Gastroesophageal sphincter (tissue), 4 donors: ENCODE data around the gene UNCX. TPM values are rescaled to one million over a fixed set of nuclear protein-coding genes. Genes with fewer than 3 reads are reported as not detected.

Experiments used
- ATAC-seq: fragments of 150-250 bp; one replicate; pipeline ENCODE4 v1.9.1; 2016; ENCODE audit warnings: mild to moderate bottlenecking, moderate library complexity
- H3K27ac ChIP-seq, 4 donors: fragments of 200-600 bp; sonication (generic) in 3 of 4; 1 replicate in 3 of 4; 2 replicates in 1 of 4; pipeline ENCODE4 v1.5.1; 2016 to 2019
- H3K27me3 ChIP-seq: fragments of 200-600 bp; sonication (generic); one replicate; pipeline ENCODE4 v1.5.1; 2019
- H3K36me3 ChIP-seq, 2 donors: fragments of 200-600 bp; sonication (generic); one replicate each; pipeline ENCODE4 v1.5.1; 2019; ENCODE audit warnings: control low read depth in 1 of 2
- H3K4me1 ChIP-seq, 3 donors: fragments of 200-600 bp; sonication (generic); 1 replicate in 2 of 3; 2 replicates in 1 of 3; pipeline ENCODE4 v1.5.1; 2016 to 2019; ENCODE audit warnings: control low read depth in 2 of 3
- H3K4me3 ChIP-seq, 2 donors: fragments of 200-600 bp; sonication (generic); one replicate each; pipeline ENCODE4 v1.5.1; 2019; ENCODE audit warnings: mild to moderate bottlenecking in 1 of 2, moderate library complexity in 1 of 2
- H3K9me3 ChIP-seq, 3 donors: fragments of 200-600 bp; sonication (generic); one replicate each; pipeline ENCODE4 v1.5.1; 2017 to 2019; ENCODE audit warnings: control low read depth in 2 of 3
- EP300 ChIP-seq: sonication (generic); formaldehyde crosslinking; IDR thresholded peaks from one replicate; pipeline ENCODE4 v1.6.1; 2017; ENCODE audit warnings: antibody characterized with exemption, mild to moderate bottlenecking
- POLR2A ChIP-seq, 2 donors: fragments of 450-650 bp; IDR thresholded peaks; one replicate each; pipeline ENCODE4 v1.6.1; 2017; ENCODE audit warnings: antibody characterized with exemption in 2 of 2, mild to moderate bottlenecking in 2 of 2, moderate library complexity in 1 of 2
- POLR2AphosphoS5 ChIP-seq: sonication (generic); formaldehyde crosslinking; IDR thresholded peaks from one replicate; pipeline ENCODE4 v1.6.1; 2017; ENCODE audit warnings: antibody characterized with exemption
- WGBS, 2 donors: methylation state at CpG; one replicate each; pipeline ENCODE4 v1.1.5; 2018; ENCODE audit warnings: low coverage in 1 of 2; 5-methylcytosine and 5-hydroxymethylcytosine counted together
- total RNA-seq, 4 donors: library from RNA; depleted of rRNA; stranded (reverse); fragments of >200 nt; gene quantifications; one replicate each; pipeline ENCODE4 v1.1.0, GENCODE V29; 2016
- TF ChIP-seq, protein P1 (sequence below), 4 experiments: fragments of 200-600 bp in 2 of 4; fragments of 450-650 bp in 2 of 4; sonication (generic) in 1 of 4; IDR thresholded peaks; one replicate each; pipeline ENCODE4 v1.5.1; 2017 to 2019; ENCODE audit warnings: antibody characterized with exemption in 4 of 4, mild to moderate bottlenecking in 2 of 4, moderate library complexity in 2 of 4

Gene UNCX
- total RNA-seq, 4 donors from 2014 or later, result not detected

DNA sequence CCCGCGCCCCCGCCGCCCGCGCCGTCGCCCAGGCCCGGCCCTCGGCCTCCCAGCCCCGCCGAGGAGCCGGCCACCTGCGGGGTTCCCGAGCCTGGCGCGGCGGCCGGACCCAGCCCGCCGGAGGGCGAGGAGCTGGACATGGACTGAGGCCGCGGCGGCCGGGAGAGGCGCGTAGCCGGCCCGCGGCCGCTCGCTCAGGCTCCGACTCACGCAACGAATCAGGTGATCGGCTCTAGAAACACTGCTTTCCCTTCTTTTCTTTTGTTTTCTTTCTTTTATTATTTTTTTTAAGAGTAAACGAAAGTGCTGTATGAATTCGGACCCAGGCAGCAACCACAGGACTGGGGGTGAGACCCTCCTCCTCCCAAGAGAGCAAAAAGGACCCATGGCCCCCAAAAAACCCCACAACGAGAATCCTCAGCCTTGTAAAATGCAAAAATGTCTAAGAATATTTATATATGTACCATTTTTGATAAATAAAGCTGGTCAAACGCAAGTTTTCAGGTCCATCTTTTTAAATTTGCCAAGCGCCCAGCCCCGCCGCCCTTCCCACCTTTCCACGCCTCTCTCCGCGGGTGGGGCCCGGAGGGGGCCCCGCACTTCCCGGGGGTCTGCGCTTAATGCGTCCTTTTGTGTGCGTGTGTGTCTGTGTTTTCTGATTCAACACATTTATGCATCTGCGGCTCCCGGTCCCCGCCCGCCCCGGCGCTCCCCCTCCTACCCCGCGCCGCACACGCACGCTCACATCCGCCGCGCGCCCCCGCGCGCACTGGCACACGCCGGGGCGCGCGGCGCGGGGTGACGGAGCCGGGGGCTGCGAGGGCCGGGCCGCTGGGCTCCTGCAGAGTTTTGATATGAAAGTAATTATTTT is 4.4 kb downstream of the UNCX start:
- ATAC-seq, result no peak

DNA sequence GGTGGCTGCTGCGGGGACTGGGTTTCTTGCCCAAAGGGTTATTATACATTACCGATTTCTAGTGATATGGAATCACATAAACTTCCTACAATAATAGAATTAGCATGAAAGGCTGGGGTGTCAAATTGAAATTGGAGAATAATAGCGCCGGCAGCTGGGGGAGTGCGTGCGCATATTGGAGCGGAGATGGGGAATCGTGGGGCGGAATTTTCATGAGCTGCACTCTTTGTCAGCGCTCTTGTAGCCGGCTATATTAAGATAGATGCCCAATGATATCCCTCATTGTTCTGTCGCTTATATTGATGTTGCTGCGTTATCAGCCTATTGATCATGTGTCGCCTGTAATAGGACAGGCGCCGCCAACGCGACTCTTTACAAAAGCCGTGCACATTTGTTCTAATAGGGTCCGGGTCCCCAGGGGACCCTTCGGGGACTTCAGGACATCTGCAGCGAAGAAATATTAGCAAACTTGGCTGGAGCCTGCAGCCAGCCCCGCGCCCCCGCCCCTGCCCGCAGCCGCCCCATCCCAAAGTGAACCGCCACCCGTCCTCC is 5.1 kb downstream of the UNCX start:
- H3K27me3 ChIP-seq, result peaks cover 100% of the 10 kb centered on the region

More for the DNA sequence above, 4.4 kb downstream of the UNCX start:
- Histone ChIP-seq H3K4me1 (peaks cover 0 to 65% (median 17%) of the 10 kb centered on the region in 3 donors), H3K9me3 (no peaks in the 10 kb centered on the region), H3K27ac (no peak overlapping the region), H3K4me3 (no peak overlapping the region), H3K36me3 (no peaks in the 10 kb centered on the region), H3K27me3 (peaks cover 100% of the 10 kb centered on the region)
- 4% methylated on average over 21 to 31 of the region's 83 CpGs for WGBS, 2 donors
- TF ChIP-seq EP300 (no peak), POLR2A (IDR thresholded peaks at IDR 0.05) (no peak), POLR2AphosphoS5 (no peak)
- TF ChIP-seq, protein P1, sequence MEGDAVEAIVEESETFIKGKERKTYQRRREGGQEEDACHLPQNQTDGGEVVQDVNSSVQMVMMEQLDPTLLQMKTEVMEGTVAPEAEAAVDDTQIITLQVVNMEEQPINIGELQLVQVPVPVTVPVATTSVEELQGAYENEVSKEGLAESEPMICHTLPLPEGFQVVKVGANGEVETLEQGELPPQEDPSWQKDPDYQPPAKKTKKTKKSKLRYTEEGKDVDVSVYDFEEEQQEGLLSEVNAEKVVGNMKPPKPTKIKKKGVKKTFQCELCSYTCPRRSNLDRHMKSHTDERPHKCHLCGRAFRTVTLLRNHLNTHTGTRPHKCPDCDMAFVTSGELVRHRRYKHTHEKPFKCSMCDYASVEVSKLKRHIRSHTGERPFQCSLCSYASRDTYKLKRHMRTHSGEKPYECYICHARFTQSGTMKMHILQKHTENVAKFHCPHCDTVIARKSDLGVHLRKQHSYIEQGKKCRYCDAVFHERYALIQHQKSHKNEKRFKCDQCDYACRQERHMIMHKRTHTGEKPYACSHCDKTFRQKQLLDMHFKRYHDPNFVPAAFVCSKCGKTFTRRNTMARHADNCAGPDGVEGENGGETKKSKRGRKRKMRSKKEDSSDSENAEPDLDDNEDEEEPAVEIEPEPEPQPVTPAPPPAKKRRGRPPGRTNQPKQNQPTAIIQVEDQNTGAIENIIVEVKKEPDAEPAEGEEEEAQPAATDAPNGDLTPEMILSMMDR (IDR thresholded peaks at IDR 0.05), result no peak

DNA sequence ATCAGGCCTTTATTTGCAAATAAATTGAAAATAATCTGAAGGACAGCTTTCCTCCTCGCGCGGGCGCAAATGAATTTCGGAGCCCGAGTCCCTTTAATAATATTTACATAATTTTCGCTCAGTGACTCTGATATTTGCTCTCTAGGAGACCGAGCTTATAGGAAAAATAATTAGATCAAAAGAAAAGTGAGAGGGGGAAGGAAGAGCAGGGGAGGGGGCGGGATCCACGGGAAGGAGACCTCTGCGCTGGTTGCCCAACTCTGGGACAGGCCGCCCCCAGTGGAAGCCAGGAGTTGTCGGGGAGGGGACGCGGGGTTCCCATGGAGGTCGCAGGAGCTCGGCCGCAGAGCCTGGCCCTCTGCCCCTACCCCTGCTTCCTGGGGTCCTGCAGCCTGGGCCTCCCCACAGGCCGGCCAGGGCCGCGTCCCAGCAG is 5.8 kb downstream of the UNCX start:
- ATAC-seq, result no peak
- no peak overlapping the region for H3K27ac ChIP-seq
- no peak overlapping the region for H3K4me3 ChIP-seq
- H3K36me3 ChIP-seq, result no peaks in the 10 kb centered on the region
- H3K4me1 ChIP-seq, result peaks cover 0 to 63% (median 17%) of the 10 kb centered on the region in 3 donors
- WGBS, 2 donors, result 12 to 14% methylated on average over 17 to 19 of the region's 21 CpGs
- peaks cover 100% of the 10 kb centered on the region for H3K27me3 ChIP-seq
- H3K9me3 ChIP-seq, result no peaks in the 10 kb centered on the region
- no peak for TF ChIP-seq POLR2AphosphoS5
- no peak for TF ChIP-seq EP300
- TF ChIP-seq POLR2A (IDR thresholded peaks at IDR 0.05), result no peak
- TF ChIP-seq, protein P1 (IDR thresholded peaks at IDR 0.05), result no peak

More for the DNA sequence above, 5.1 kb downstream of the UNCX start:
- Histone ChIP-seq H3K36me3 (no peaks in the 10 kb centered on the region), H3K4me3 (no peak overlapping the region), H3K9me3 (no peaks in the 10 kb centered on the region), H3K27ac (no peak overlapping the region), H3K4me1 (peaks cover 0 to 65% (median 17%) of the 10 kb centered on the region in 3 donors)
- TF ChIP-seq POLR2A (IDR thresholded peaks at IDR 0.05) (no peak), POLR2AphosphoS5 (no peak), EP300 (no peak)
- TF ChIP-seq, protein P1 (IDR thresholded peaks at IDR 0.05), result no peak
- ATAC-seq, result no peak
- 10 to 11% methylated on average over 10 to 11 of the region's 29 CpGs for WGBS, 2 donors

DNA sequence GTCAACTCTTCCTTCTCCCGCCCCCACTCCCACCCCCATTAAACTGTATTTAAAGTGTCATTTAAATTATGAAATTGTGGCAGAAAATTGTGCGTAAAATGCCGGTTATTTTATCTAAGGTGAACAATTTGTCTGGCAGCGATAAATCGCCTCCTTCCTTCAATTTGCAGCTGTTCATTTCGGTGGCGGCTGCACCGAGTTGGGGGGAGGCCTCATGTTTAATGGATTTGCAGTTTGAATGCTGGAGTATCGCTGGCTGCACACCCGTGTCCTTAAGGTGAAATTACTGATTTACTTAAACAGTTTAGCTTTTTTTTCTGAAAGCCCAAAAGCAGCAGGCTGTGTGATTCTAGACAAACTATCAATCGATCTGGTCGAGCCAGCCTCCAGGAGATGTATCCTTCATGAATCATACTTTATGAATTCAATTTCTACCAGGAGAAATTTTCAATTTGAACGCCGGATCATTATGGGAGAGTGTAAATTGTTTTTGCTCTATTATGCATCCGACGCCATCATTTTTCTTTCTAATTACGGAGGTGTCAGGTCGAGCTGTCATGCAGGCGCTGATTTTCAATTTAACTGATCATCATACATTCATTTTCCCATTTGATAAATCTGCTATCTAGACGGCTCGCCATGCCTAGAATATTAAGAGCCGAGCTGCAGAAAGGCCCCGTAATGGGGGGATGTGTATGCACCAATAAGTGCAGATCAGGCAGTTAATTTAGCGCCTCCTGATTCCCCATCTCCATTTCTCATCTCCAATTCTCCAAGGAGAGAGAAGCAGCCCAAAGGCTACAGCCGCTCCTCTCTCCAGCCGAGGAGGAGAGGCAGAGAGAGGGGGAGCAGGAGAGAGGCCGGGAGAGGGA is 6.5 kb downstream of the UNCX start:
- Histone ChIP-seq H3K36me3 (no peaks in the 10 kb centered on the region), H3K4me1 (peaks cover 0 to 60% (median 17%) of the 10 kb centered on the region in 3 donors), H3K27me3 (peaks cover 100% of the 10 kb centered on the region), H3K9me3 (no peaks in the 10 kb centered on the region), H3K4me3 (no peak overlapping the region), H3K27ac (no peak overlapping the region)
- no peak for ATAC-seq
- WGBS, 2 donors, result 7 to 14% methylated on average over 19 to 22 of the region's 27 CpGs
- TF ChIP-seq EP300 (no peak), POLR2A (IDR thresholded peaks at IDR 0.05) (no peak), POLR2AphosphoS5 (no peak)
- TF ChIP-seq, protein P1 (IDR thresholded peaks at IDR 0.05), result no peak
